ENCODE measurements around the gene ARL10.

Gene ARL10

GRCh38 chr5:176412517-176413254 is 47.4 kb downstream of the ARL10 start:
- DNase-seq: no peak

DNA sequence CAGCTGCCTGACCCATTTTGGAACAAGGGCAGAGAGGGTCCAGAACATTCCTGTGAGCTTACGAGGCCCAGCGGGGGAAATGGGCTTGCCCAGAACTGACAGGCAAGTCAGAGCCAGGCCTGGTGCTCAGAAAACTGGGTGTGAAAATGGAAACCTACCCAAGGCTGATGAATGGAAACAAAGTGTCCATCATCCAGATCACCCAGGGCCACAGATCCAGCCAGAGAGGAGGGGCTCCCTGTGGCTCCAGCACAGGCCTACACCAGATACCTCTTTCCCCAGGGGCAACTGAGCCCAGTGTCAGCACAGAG is 47.9 kb downstream of the ARL10 start:
- DNase-seq: no peak

DNA sequence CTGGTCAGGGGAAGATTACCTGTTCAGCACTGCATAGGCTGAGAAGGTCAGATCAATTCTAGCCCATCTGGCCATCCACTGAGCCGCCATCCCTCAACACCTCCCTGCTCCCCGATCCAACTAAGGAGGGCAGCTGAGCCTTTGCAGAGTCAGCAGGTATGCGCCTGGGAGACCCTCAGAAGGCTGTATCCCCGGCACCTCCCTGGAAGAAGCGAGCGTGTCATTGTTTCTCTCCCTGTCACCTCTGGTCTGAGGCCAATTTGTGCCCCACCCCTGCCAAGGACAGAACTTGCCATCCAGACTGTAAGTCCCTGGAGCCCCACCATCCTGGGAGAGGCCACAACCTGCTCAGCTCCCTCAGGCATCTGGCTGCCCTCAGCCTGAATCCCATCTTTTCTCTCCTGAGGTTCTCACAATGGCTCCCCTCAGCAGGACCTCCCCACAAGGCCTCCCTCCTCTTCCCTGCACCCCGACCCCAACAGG is 48.5 kb downstream of the ARL10 start:
- no peak for DNase-seq

GRCh38 chr5:176414704-176415103 is 49.4 kb downstream of the ARL10 start:
- DNase-seq: no peak

- DNase-seq: no peak
Observed at GRCh38 chr5:176415240-176415951, 50.1 kb downstream of the ARL10 start.

DNA sequence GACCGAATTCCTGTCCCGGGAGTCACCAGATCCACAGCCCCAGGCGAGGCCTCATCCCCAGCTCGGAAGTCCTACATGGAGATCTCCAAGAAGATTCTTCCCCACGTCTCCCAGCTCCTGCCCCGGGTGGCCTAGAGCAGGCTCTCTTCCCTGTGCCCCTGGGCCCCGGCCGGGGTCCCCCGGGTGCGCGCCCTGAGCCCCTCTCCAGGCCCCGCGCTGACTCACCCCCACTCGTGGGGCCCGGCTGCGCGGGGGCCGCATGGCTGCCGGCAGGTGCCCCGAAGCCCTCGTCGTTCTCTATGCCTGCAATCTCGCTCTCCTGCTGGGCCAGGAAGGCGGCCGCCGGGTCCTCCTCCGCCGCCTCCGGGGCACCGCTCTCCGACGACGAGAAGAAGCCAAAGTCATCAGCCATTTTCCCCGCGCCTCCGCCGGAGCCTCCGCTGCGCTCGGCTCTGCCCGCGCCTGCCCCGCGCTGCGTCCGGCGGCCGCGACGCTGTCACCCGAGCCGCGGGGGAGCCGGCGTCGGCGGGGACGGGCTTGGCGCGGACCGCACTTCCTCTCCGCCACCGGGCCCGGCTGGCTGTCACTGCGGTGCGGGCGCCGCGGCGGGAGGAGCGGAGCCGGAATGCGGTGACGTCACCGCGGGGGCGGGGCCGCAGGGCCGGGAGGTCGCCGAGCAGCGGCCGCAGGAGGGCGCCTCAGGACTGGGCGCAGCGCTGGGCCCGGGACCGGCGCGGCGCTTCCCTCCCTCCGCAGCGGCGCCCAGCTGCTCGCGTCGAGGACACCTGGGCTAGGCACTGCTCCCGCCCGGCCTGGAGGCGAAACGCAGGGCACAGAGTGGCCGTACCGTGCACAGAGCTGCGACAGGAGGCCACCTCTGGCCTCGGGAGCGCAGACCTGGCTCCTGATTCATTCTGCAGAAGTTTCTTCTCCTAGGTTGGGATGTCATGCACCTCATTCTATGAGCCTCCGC is 51.0 kb downstream of the ARL10 start, which contains the start of gene CLTB:
Gene CLTB (minus strand): TSS at position 588 of the 973 bp plus-strand sequence. CDS start 176 bp downstream, at position 412.
- DNase-seq: peak; percentile 86

GRCh38 chr5:176416965-176417364 is 51.7 kb downstream of the ARL10 start:
- DNase-seq: no peak

DNA sequence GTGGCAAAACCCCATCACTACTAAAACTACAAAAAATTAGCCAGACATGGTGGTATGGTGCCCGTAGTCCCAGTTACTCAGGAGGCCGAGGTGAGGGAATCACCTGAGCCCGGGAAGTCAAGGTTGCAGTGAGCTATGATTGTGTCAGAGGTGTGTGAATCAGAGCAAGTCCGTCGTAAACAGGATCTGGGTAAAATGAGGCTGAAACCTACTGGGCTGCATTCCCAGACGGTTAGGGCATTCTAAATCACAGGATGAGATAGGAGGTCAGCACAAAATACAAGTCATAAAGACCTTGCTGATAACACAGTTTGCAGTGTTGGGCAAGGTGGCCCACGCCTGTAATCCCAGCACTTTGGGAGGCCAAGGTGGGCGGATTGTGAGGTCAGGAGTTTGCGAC is 53.0 kb downstream of the ARL10 start:
- DNase-seq: no peak

DNA sequence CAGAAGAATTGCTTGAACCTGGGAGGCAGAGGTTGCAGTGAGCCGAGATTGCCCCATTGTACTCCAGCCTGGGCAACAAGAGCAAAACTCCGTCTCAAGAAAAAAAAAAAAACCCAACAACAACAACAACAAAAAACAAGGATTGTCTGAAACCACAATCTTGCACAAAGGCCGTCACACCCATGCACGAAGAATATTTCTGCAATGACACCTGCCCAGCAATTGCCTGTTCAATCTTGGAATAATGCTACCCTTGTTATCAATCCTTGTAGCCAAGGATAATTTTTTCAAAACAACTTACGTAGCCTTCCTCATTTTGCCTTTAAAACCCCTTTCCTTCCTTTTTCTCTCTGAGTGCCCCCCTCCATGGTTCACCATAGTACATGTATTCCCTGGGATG is 54.8 kb downstream of the ARL10 start:
- no peak for DNase-seq

GRCh38 chr5:176420972-176421544 is 55.8 kb downstream of the ARL10 start:
- DNase-seq: no peak

GRCh38 chr5:176424181-176424580 is 58.9 kb downstream of the ARL10 start:
- DNase-seq: no peak

GRCh38 chr5:176425138-176425537 is 59.9 kb downstream of the ARL10 start:
- DNase-seq: peak; percentile 13

DNA sequence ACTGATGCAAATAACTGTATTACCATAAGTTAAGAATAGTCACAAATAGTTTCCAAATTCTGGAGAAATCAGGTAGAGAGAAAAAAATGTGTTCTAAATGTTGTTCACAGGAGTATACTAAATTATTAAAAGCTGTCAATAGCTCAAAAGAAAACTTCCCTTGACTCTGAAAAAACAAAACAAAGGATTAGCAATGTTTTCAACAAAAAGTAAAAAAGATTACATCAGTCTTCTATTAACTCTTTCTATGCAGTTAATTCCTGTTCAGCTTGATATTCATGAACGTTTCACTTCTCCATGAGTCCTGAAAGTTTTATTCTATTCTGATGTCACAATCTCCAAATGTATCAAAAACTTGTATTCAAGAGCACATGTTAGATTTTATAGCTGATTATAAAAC is 60.5 kb downstream of the ARL10 start:
- DNase-seq: no peak

- DNase-seq: no peak
Observed at GRCh38 chr5:176426876-176427275, 61.6 kb downstream of the ARL10 start.

GRCh38 chr5:176427971-176428370 is 62.7 kb downstream of the ARL10 start:
- peak; percentile 23 for DNase-seq

GRCh38 chr5:176429972-176430371 is 64.7 kb downstream of the ARL10 start:
- DNase-seq: no peak
